Smooth muscle cell of the umbilical artery (primary cell): ENCODE measurements around the gene ESR2. TPM values are rescaled to one million over a fixed set of nuclear protein-coding genes. Genes with fewer than 3 reads are reported as not detected.

Experiments
- total RNA-seq: library from RNA; depleted of rRNA; stranded (reverse); fragments of >200 nt; gene quantifications from 2 replicates; pipeline ENCODE4 v1.2.3, GENCODE V29; 2014

ESR2 gene
- under 0.01 and 0.09 TPM in 2 replicates for total RNA-seq

DNA sequence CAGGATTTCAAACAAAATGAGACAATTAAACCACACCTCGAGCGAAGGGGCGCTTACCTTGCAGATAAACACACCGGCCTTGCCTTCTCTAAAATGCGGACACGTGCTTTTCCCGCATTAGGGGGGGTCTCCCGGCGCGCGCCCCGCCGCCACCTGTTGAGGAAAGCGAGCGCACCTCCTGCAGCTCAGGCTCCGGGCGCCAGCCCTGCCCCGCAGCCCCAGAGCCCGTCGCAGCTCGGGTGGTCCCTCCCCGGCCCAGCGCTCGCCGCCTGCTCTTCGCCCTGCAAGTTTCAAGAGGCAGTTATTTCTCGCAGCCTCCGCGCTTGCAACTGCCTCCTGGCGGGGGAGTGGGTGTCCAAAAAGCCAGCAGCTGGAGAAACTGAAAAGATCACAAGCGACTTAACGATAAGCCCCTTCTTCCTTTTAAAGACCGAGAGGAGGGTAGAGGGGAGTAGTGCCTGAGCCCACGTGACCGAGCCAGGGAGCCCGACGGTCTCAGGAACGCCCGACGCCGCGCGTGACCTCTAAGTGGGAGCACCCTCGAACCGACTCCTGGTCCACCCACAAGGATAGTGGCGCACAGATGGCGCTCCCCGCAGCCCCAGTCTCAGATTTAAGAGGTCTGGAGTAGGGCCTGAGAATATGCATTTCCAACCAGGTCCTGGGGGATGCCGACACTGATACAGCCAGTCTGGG lies at the start of gene ESR2:
TSS of gene ESR2 (minus strand) at position 396 of the 696 bp plus-strand sequence. CDS start 11,386 bp downstream, outside the sequence.

Other genes with a start within 250 kb of the ESR2 start
- gene MTHFD1, start 94.0 kb upstream of the ESR2 start, total RNA-seq = 38.0 and 99.1 TPM in 2 replicates
- gene AKAP5, start 171.1 kb upstream of the ESR2 start, total RNA-seq = 3.6 and 10.7 TPM in 2 replicates
- 5.6 and 7.5 TPM in 2 replicates for gene ZBTB25, start 209.5 kb upstream of the ESR2 start, total RNA-seq
- 66.8 and 70.3 TPM in 2 replicates for gene ZBTB1, start 210.4 kb upstream of the ESR2 start, total RNA-seq
- gene HSPA2, start 246.4 kb upstream of the ESR2 start, total RNA-seq = 15.3 and 33.0 TPM in 2 replicates